GM12878 (cell line): ENCODE data around the gene GPC6. TPM values are rescaled to one million over a fixed set of nuclear protein-coding genes. Genes with fewer than 3 reads are reported as not detected.

Experiments
- ATAC-seq: fragments of 200-7000 bp; cut with Tn5 transposase; 3 replicates; pipeline ENCODE4 v1.9.1; 2020; ENCODE audit warnings: mild to moderate bottlenecking, moderate library complexity
- BruUV-seq: library from RNA; stranded (reverse); fragments of 400-500 nt; replicated peaks from 2 replicates; lab custom pipeline; 2021; lab: Mats Ljungman, UMichigan
- CTCF ChIA-PET: fragments of 300-600 bp; sonication (Branson Sonifier 250); formaldehyde crosslinking; extraction: SDS; loops from one replicate; lab custom pipeline; 2021; ENCODE audit warnings: inconsistent platforms; lab: Yijun Ruan, JAX
- POLR2A ChIA-PET: fragments of 350-600 bp; formaldehyde crosslinking; extraction: SDS; loops from one replicate; lab custom pipeline; 2021; ENCODE audit warnings: inconsistent platforms; lab: Charles Lee
- RAD21 ChIA-PET: fragments of 300-600 bp; sonication (Branson Sonifier 250); formaldehyde crosslinking; loops from one replicate; lab custom pipeline; 2023; ENCODE audit warnings: antibody characterized with exemption; ENCODE audit not compliant: unreplicated experiment; lab: Charles Lee
- SMC1A ChIA-PET: fragments of 300-600 bp; sonication (Branson Sonifier 250); formaldehyde crosslinking; loops from one replicate; lab custom pipeline; 2023; ENCODE audit not compliant: unreplicated experiment, uncharacterized antibody; lab: Charles Lee
- DNase-seq: peaks from one replicate; pipeline ENCODE4 v3.0.0-alpha.2; 2011; ENCODE audit warnings: low read depth, low spot score
- FAIRE-seq: peaks from 3 replicates; lab custom pipeline; 2011; peaks lifted over from hg19 to GRCh38; lab: Jason Lieb, UNC
- H2AFZ ChIP-seq: 2 replicates; pipeline ENCODE4 v1.6.0; 2011; ENCODE audit warnings: low read depth, low read length, control low read depth; ENCODE audit not compliant: control insufficient read depth
- H3K27ac ChIP-seq: 2 replicates; pipeline ENCODE4 v1.5.1; 2011; ENCODE audit warnings: control low read depth; ENCODE audit not compliant: control insufficient read depth, insufficient read depth
- H3K27me3 ChIP-seq, 2 experiments: replicated peaks in 1 of 2; 2 replicates each; pipeline versions ENCODE4 v1.6.0 to v1.6.1; 2011; ENCODE audit warnings: low read length in 1 of 2; ENCODE audit not compliant: control insufficient read depth in 2 of 2, insufficient read depth in 2 of 2
- H3K36me3 ChIP-seq, 2 experiments: 2 replicates each; pipeline ENCODE4 v1.5.1; 2011; ENCODE audit warnings: low read length in 1 of 2; ENCODE audit not compliant: control insufficient read depth in 2 of 2, insufficient read depth in 2 of 2
- H3K4me1 ChIP-seq: 2 replicates; pipeline ENCODE4 v1.6.1; 2011; ENCODE audit warnings: mild to moderate bottlenecking, low read length, moderate library complexity, mixed read lengths; ENCODE audit not compliant: control insufficient read depth, insufficient read depth
- H3K4me2 ChIP-seq: 2 replicates; pipeline ENCODE4 v1.6.0; 2011; ENCODE audit warnings: control low read depth; ENCODE audit not compliant: control insufficient read depth, insufficient read depth
- H3K4me3 ChIP-seq: fragments of 200-600 bp; sonication (generic); 2 replicates; pipeline ENCODE4 v1.5.1; 2016
- H3K79me2 ChIP-seq: 2 replicates; pipeline ENCODE4 v1.6.0; 2011; ENCODE audit warnings: low read length; ENCODE audit not compliant: control insufficient read depth, insufficient read depth
- H3K9ac ChIP-seq: 2 replicates; pipeline ENCODE4 v1.8.0; 2011; ENCODE audit warnings: low read length, control low read depth, mixed read lengths; ENCODE audit not compliant: control insufficient read depth, insufficient read depth
- H3K9me3 ChIP-seq: replicated peaks from 3 replicates; pipeline ENCODE4 v1.5.1; 2011; ENCODE audit warnings: mild to moderate bottlenecking, low read length; ENCODE audit not compliant: control insufficient read depth, insufficient read depth
- H4K20me1 ChIP-seq: 2 replicates; pipeline ENCODE4 v1.6.0; 2011; ENCODE audit not compliant: control insufficient read depth, insufficient read depth
- ATF2 ChIP-seq: IDR thresholded peaks from 2 replicates; pipeline ENCODE4 v1.6.1; 2012; ENCODE audit warnings: low read length, inconsistent platforms
- EGR1 ChIP-seq, 2 experiments: IDR thresholded peaks; 1 replicate in 1 of 2; 2 replicates in 1 of 2; pipeline ENCODE4 v1.6.1; 2011 to 2012; ENCODE audit warnings: low read depth in 2 of 2, low read length in 2 of 2, borderline replicate concordance in 1 of 2, mild to moderate bottlenecking in 1 of 2, moderate library complexity in 1 of 2
- MAX ChIP-seq: IDR thresholded peaks from 2 replicates; pipeline ENCODE4 v1.6.1; 2012; ENCODE audit warnings: low read depth, low read length, improper control_type of control experiment
- NR2C2 ChIP-seq: IDR thresholded peaks from 2 replicates; pipeline ENCODE4 v1.6.1; 2011; ENCODE audit warnings: borderline replicate concordance, low read depth; ENCODE audit not compliant: control insufficient read depth, insufficient read length
- PAX8 ChIP-seq: fragments of 450-650 bp; IDR thresholded peaks from 2 replicates; pipeline ENCODE4 v1.6.1; 2017; ENCODE audit warnings: mild to moderate bottlenecking, moderate library complexity
- SREBF2 ChIP-seq: IDR thresholded peaks from 2 replicates; pipeline ENCODE4 v1.6.1; 2012; ENCODE audit warnings: mild to moderate bottlenecking, low read length
- WRNIP1 ChIP-seq: IDR thresholded peaks from 2 replicates; pipeline ENCODE4 v1.6.1; 2011; ENCODE audit warnings: low read depth, low read length, improper control_type of control experiment, borderline replicate concordance
- ZNF207 ChIP-seq: fragments of 450-650 bp; IDR thresholded peaks from 2 replicates; pipeline ENCODE4 v1.6.1; 2014; ENCODE audit warnings: antibody characterized with exemption, mild to moderate bottlenecking, borderline replicate concordance
- whole genome bisulfite sequencing: methylation state at CpG from one replicate; pipeline ENCODE4 v1.1.6; 2016; ENCODE audit warnings: low lambda C conversion rate; ENCODE audit not compliant: insufficient replicate concordance, insufficient coverage; ENCODE audit errors: missing lambda C conversion rate; 5-methylcytosine and 5-hydroxymethylcytosine counted together
- in situ Hi-C: fragments of 300-500 bp; cut with MboI; formaldehyde crosslinking; loops from 9 replicates; pipeline ENCODE4 v1.14.3; 2018; ENCODE audit warnings: mixed read lengths
- intact Hi-C: fragments of 100-400 bp; cut with micrococcal nuclease; formaldehyde crosslinking; loops from one replicate; pipeline ENCODE4 v1.14.2; 2022; ENCODE audit not compliant: unreplicated experiment
- polyA plus RNA-seq, 11 experiments: library from polyadenylated mRNA; depleted of rRNA in 4 of 11; unstranded in 6 of 11; stranded (reverse) in 5 of 11; fragments of >200 nt; fragmentation: Nextera tagmentation in 4 of 11; fragmentation: Illumina TruSeq in 1 of 11; extraction: Ambion mirVana in 4 of 11; extraction: Trizol in 1 of 11; gene quantifications; 1 replicate in 1 of 11; 2 replicates in 10 of 11; pipeline versions ENCODE4 v1.2.1 to v1.2.3, GENCODE V29; 2011 to 2016; ENCODE audit warnings: inconsistent platforms in 2 of 11, missing spikeins in 2 of 11, low read depth in 1 of 11
- total RNA-seq, 4 experiments: library from RNA; depleted of rRNA in 3 of 4; stranded (reverse); fragments of >200 nt in 3 of 4; fragmentation: Illumina TruSeq in 1 of 4; extraction: Trizol in 1 of 4; gene quantifications; 2 replicates each; pipeline versions ENCODE4 v1.2.1 to v1.2.3, GENCODE V29; 2013 to 2021

Gene GPC6
- total and polyA plus RNA-seq, 10 of the 15 experiments (the other 5 are each of a cell fraction or from before 2014, with no cell fraction given) = 0.03 to 0.04 (median 0.03) TPM; not detected in 7

- ATAC-seq (no peak), FAIRE-seq (no peak), DNase-seq (no peak)
- Histone ChIP-seq H3K4me2 (no peak overlapping the region), H4K20me1 (no peaks in the 10 kb centered on the region), H2AFZ (no peak overlapping the region), H3K9ac (no peak overlapping the region), H3K4me3 (no peak overlapping the region), H3K79me2 (no peaks in the 10 kb centered on the region), H3K9me3 (no peaks in the 10 kb centered on the region), H3K4me1 (no peaks in the 10 kb centered on the region), H3K36me3 (no peaks in the 10 kb centered on the region), H3K27ac (no peak overlapping the region), H3K27me3 (no peaks in the 10 kb centered on the region)
- SMC1A ChIA-PET = no interaction called here
- POLR2A ChIA-PET = no interaction called here
- 0% methylated on average over 2 of the region's 2 CpGs for WGBS
- CTCF ChIA-PET = no interaction called here
- intact Hi-C loops = no loop called here
- RAD21 ChIA-PET = no interaction called here
- in situ Hi-C loops = no loop called here
- no TSS peak for BruUV-seq
- TF ChIP-seq WRNIP1 (no peak), ZNF207 (no peak), PAX8 (no peak), NR2C2 (no peak), EGR1 (IDR thresholded peaks at IDR 0.05; ENCODE audit: borderline replicate concordance in 1 of 2, low read depth in 2 of 2, low read length in 2 of 2) (no peak), MAX (no peak), SREBF2 (no peak), ATF2 (no peak)
Observed at GRCh38 chr13:93624311-93624777, 397.7 kb downstream of the GPC6 start.
